HepG2 (cell line): ENCODE data around the gene GNB3. TPM values are rescaled to one million over a fixed set of nuclear protein-coding genes. Genes with fewer than 3 reads are reported as not detected.
A peak's percentile ranks its signal among the peaks of the same experiment; 100 is the strongest.

ENCODE experiments used
- ELF3 ChIP-seq: IDR thresholded peaks from 2 replicates; pipeline ENCODE4 v1.6.1; 2016; ENCODE audit warnings: missing genetic modification reagents, missing compliant biosample characterization
- KDM2A ChIP-seq: sonication (generic); formaldehyde crosslinking; IDR thresholded peaks from 2 replicates; pipeline ENCODE4 v1.4.0; 2020; ENCODE audit warnings: low read depth, missing genetic modification reagents, borderline replicate concordance
- MEIS1 ChIP-seq: sonication (generic); formaldehyde crosslinking; IDR thresholded peaks from 2 replicates; pipeline ENCODE4 v1.9.0; 2021; ENCODE audit warnings: mild to moderate bottlenecking, missing genetic modification reagents, moderate library complexity, borderline replicate concordance
- NCOA5 ChIP-seq: sonication (generic); formaldehyde crosslinking; IDR thresholded peaks from 2 replicates; pipeline ENCODE4 v1.4.0; 2020; ENCODE audit warnings: missing genetic modification reagents
- NR2F1 ChIP-seq, 2 experiments: fragments of 450-650 bp in 1 of 2; formaldehyde crosslinking in 1 of 2; IDR thresholded peaks; 2 replicates each; pipeline versions ENCODE4 v1.5.0 to v1.6.1; 2016 to 2020; ENCODE audit warnings: mild to moderate bottlenecking in 1 of 2, missing compliant biosample characterization in 1 of 2, missing genetic modification reagents in 1 of 2, moderate library complexity in 1 of 2
- RBM22 ChIP-seq: fragments of 200-400 bp; formaldehyde crosslinking; optimal IDR thresholded peaks from 2 replicates; pipeline ENCODE3; 2017; ENCODE audit warnings: mild to moderate bottlenecking, low read length, moderate library complexity
- SIX4 ChIP-seq: sonication (generic); formaldehyde crosslinking; IDR thresholded peaks from 2 replicates; pipeline ENCODE4 v1.4.0; 2020; ENCODE audit warnings: missing genetic modification reagents
- ZNF17 ChIP-seq: sonication (generic); formaldehyde crosslinking; IDR thresholded peaks from 2 replicates; pipeline ENCODE4 v1.5.0; 2020; ENCODE audit warnings: mild to moderate bottlenecking, missing genetic modification reagents
- ZNF407 ChIP-seq: sonication (generic); formaldehyde crosslinking; IDR thresholded peaks from one replicate; pipeline ENCODE4 v1.5.1; 2020; ENCODE audit warnings: mild to moderate bottlenecking, missing genetic modification reagents; ENCODE audit errors: not compliant biosample characterization
- ZNF674 ChIP-seq: sonication (generic); formaldehyde crosslinking; IDR thresholded peaks from 2 replicates; pipeline ENCODE4 v1.5.0; 2020; ENCODE audit warnings: low read depth, mild to moderate bottlenecking, missing genetic modification reagents
- ZNF687 ChIP-seq: sonication (generic); formaldehyde crosslinking; IDR thresholded peaks from 2 replicates; pipeline ENCODE4 v1.5.1; 2020; ENCODE audit warnings: mild to moderate bottlenecking, missing genetic modification reagents, moderate library complexity
- ZNF782 ChIP-seq: sonication (generic); formaldehyde crosslinking; IDR thresholded peaks from 2 replicates; pipeline ENCODE4 v1.4.0; 2020; ENCODE audit warnings: missing genetic modification reagents, mild to moderate bottlenecking, borderline replicate concordance
- polyA plus RNA-seq, 8 experiments: library from polyadenylated mRNA; depleted of rRNA in 3 of 8; stranded (reverse) in 7 of 8; unstranded in 1 of 8; fragments of >200 nt; fragmentation: Illumina TruSeq in 4 of 8; extraction: Trizol in 4 of 8; gene quantifications; 2 replicates each; pipeline versions ENCODE4 v1.2.1 to v1.2.3, GENCODE V29; 2011 to 2016; ENCODE audit warnings: low read depth in 4 of 8, missing spikeins in 1 of 8, mixed read lengths in 1 of 8; ENCODE audit not compliant: insufficient read depth in 1 of 8
- total RNA-seq, 5 experiments: library from RNA; depleted of rRNA; stranded (reverse); fragments of >200 nt; fragmentation: Illumina TruSeq; extraction: Trizol; gene quantifications; 2 replicates each; pipeline ENCODE4 v1.2.3, GENCODE V29; 2016; ENCODE audit warnings: low read depth in 1 of 5
- TF ChIP-seq, protein P1 (sequence below): sonication (generic); formaldehyde crosslinking; IDR thresholded peaks from 2 replicates; pipeline ENCODE4 v1.9.0; 2021; ENCODE audit warnings: missing genetic modification reagents, borderline replicate concordance

The GNB3 gene
- total and polyA plus RNA-seq, 2 of the 13 experiments (the other 11 are each of a cell fraction or from before 2014, with no cell fraction given), result 1.3 to 3.6 TPM

- TF ChIP-seq ZNF782 (CRISPR knock-in tag) (no peak), SIX4 (CRISPR knock-in tag) (no peak), NCOA5 (CRISPR knock-in tag) (no peak), RBM22 (peak; percentile 83), ZNF674 (no peak), NR2F1 (CRISPR knock-in tag; IDR thresholded peaks at IDR 0.05) (no peak), ZNF687 (peak; percentile 40), ELF3 (CRISPR knock-in tag) (no peak), ZNF407 (peak; percentile 65), KDM2A (peak; percentile 50), ZNF17 (CRISPR knock-in tag) (no peak), MEIS1 (CRISPR knock-in tag) (no peak)
- TF ChIP-seq, protein P1, sequence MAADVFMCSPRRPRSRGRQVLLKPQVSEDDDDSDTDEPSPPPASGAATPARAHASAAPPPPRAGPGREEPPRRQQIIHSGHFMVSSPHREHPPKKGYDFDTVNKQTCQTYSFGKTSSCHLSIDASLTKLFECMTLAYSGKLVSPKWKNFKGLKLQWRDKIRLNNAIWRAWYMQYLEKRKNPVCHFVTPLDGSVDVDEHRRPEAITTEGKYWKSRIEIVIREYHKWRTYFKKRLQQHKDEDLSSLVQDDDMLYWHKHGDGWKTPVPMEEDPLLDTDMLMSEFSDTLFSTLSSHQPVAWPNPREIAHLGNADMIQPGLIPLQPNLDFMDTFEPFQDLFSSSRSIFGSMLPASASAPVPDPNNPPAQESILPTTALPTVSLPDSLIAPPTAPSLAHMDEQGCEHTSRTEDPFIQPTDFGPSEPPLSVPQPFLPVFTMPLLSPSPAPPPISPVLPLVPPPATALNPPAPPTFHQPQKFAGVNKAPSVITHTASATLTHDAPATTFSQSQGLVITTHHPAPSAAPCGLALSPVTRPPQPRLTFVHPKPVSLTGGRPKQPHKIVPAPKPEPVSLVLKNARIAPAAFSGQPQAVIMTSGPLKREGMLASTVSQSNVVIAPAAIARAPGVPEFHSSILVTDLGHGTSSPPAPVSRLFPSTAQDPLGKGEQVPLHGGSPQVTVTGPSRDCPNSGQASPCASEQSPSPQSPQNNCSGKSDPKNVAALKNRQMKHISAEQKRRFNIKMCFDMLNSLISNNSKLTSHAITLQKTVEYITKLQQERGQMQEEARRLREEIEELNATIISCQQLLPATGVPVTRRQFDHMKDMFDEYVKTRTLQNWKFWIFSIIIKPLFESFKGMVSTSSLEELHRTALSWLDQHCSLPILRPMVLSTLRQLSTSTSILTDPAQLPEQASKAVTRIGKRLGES (CRISPR knock-in tag), result no peak
These were observed 18.9 kb upstream of the GNB3 start, which contains the start of gene GPR162 (continued) for GRCh38 chr12:6821591-6822425.
